Right atrium auricular region (tissue), 2 donors: Measurements from ENCODE around the gene GTSE1. TPM values are rescaled to one million over a fixed set of nuclear protein-coding genes. Genes with fewer than 3 reads are reported as not detected.
"Not testable (repeated sequence)": the region's sequence is repeated elsewhere in the genome, so short reads cannot be mapped to it uniquely, and the experiment has no call there.

Source experiments
- DNase-seq: peaks from one replicate; pipeline ENCODE4 v3.0.0-alpha.2; 2019; ENCODE audit warnings: low spot score
- H3K27ac ChIP-seq, 2 donors: fragments of 200-600 bp; sonication (generic); 1 replicate in 1 of 2; 2 replicates in 1 of 2; pipeline ENCODE4 v1.5.1; 2016 to 2019
- H3K27me3 ChIP-seq, 2 donors: fragments of 200-600 bp; sonication (generic); one replicate each; pipeline versions ENCODE4 v1.5.1 to v1.6.0; 2017 to 2019
- H3K36me3 ChIP-seq: fragments of 200-600 bp; sonication (generic); one replicate; pipeline ENCODE4 v1.5.1; 2016
- H3K4me1 ChIP-seq, 2 donors: fragments of 200-600 bp; sonication (generic); one replicate each; pipeline versions ENCODE4 v1.5.1 to v1.6.0; 2017 to 2019
- H3K4me3 ChIP-seq, 2 donors: fragments of 200-600 bp; sonication (generic); 1 replicate in 1 of 2; 2 replicates in 1 of 2; pipeline ENCODE4 v1.5.1; 2017 to 2019; ENCODE audit warnings: mild to moderate bottlenecking in 1 of 2, moderate library complexity in 1 of 2
- H3K9me3 ChIP-seq, 2 donors: fragments of 200-600 bp; sonication (generic); one replicate each; pipeline ENCODE4 v1.5.1; 2019
- total RNA-seq, 2 donors: library from RNA; depleted of rRNA; stranded (reverse); fragments of >200 nt; gene quantifications; one replicate each; pipeline ENCODE4 v1.1.0, GENCODE V29; 2016
- TF ChIP-seq, protein P1 (sequence below), 2 donors: fragments of 200-600 bp; sonication (generic); IDR thresholded peaks; one replicate each; pipeline ENCODE4 v1.5.1; 2019; ENCODE audit warnings: antibody characterized with exemption in 2 of 2

Gene GTSE1
- total RNA-seq, 2 donors from 2014 or later: 0.16 to 0.63 TPM

DNA sequence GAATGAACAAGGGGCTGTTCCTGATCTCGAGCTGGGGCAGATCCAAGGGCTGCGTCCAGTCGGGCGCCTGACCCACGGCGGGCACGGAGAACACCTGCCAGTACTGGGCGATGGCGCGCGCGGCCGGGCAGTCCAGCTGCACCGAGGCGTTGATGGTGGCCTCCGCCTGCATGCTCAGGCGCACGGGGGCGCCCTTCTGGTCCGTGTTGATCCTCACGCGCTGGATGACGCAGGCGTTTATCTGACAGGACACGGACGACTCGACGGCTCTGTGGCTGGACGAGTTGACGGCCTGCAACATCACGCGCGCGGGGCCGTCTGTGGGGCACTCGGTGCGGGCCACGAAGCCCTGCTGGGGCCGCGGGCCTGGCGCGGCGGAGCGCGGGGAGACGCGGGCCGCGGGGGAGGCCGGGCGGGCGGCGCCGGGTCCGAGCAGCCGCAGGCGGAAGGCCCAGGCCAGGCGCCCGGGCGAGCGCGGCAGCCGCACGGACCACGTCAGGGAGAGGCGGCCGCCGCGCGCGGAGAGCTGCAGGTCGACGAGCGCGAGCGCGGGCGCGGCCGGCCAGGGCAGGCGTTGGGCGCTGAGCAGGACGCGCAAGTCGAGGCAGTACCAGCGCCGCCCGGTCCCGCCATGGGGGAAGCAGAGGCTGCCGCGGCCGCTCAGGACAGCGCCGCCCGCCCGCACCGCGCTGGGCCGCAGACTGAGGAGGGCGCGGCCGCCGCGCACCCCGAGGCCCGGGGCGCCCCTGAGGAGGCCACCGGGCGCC is 34.0 kb upstream of the GTSE1 start:
- DNase-seq: peak; percentile 78
- TF ChIP-seq, protein P1, sequence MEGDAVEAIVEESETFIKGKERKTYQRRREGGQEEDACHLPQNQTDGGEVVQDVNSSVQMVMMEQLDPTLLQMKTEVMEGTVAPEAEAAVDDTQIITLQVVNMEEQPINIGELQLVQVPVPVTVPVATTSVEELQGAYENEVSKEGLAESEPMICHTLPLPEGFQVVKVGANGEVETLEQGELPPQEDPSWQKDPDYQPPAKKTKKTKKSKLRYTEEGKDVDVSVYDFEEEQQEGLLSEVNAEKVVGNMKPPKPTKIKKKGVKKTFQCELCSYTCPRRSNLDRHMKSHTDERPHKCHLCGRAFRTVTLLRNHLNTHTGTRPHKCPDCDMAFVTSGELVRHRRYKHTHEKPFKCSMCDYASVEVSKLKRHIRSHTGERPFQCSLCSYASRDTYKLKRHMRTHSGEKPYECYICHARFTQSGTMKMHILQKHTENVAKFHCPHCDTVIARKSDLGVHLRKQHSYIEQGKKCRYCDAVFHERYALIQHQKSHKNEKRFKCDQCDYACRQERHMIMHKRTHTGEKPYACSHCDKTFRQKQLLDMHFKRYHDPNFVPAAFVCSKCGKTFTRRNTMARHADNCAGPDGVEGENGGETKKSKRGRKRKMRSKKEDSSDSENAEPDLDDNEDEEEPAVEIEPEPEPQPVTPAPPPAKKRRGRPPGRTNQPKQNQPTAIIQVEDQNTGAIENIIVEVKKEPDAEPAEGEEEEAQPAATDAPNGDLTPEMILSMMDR (IDR thresholded peaks at IDR 0.05): peak in 1 of 2 donors; percentile 51
- no peaks in the 10 kb centered on the region for H3K27me3 ChIP-seq
- no peak overlapping the region for H3K27ac ChIP-seq
- H3K4me3 ChIP-seq: peak overlapping the region; percentile 18 to 41
- no peaks in the 10 kb centered on the region for H3K36me3 ChIP-seq
- no peaks in the 10 kb centered on the region for H3K9me3 ChIP-seq
- H3K4me1 ChIP-seq: peaks cover 0 to 10% of the 10 kb centered on the region in 2 donors

DNA sequence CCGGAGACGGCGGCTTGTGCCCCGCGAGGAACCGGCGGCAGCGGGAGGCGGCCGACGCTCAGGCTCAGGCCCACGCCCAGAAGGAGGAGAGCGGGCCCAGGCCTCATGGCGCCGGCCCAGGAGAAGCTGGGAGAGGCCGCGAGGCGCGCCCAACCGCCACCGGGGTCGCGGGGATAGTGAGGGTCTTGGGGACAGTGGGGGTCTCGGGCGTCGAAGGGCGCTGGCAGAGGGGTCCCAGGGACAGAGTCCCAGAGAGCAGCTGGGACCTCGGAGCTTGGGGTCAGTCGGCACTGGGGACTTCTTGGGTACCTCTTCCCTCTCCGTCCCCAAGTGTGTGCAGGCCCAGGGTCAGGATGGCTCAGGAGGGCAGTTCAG is 33.5 kb upstream of the GTSE1 start, which contains the start of gene PKDREJ:
PKDREJ (minus strand) TSS at position 128 of the 375 bp plus-strand sequence; CDS start at position 107, 21 bp downstream.
- DNase-seq: no peak
- Histone ChIP-seq H3K4me1 (peaks cover 0 to 11% of the 10 kb centered on the region in 2 donors), H3K27ac (no peak within 1 kb of the TSS), H3K27me3 (no peaks in the 10 kb centered on the region), H3K36me3 (no peaks in the 10 kb centered on the region), H3K9me3 (no peaks in the 10 kb centered on the region), H3K4me3 (peak within 1 kb of the TSS; percentile 18 to 41)
- TF ChIP-seq, protein P1 (IDR thresholded peaks at IDR 0.05): no peak

DNA sequence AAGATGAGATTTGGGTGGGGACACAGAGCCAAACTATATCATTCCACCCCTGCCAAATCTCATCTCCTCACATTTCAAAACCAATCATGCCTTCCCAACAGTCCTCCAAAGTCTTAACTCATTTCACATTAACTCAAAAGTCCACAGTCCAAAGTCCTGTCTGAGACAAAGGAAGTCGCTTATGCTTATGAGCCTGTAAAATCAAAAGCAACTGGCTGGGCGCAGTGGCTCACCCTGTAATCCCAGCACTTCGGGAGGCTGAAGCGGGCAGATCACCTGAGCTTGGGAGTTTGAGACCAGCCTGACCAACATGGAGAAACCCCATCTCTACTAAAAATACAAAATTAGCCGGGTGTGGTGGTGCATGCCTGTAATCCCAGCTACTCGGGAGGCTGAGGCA is 32.1 kb upstream of the GTSE1 start:
- not testable (repeated sequence) for H3K9me3 ChIP-seq, H3K4me3 ChIP-seq, H3K36me3 ChIP-seq, H3K27ac ChIP-seq, H3K27me3 ChIP-seq, DNase-seq
- peaks cover 0 to 24% of the 10 kb centered on the region in 2 donors for H3K4me1 ChIP-seq

DNA sequence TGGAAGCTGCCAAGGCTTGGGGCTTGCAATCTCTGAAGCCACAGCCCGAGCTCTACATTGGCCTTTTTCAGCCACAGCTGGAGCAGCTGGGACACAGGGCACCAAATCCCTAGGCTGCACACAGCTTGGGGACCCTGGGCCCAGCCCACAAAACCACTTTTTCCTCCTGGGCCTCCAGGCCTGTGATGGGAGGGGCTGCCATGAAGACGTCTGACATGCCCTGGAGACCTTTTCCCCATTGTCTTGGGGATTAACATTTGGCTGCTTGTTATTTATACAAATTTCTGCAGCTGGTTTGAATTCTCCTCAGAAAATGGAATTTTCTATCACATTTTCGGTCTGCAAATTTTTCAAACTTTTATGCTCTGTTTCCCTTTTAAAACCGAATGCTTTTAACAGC is 31.0 kb upstream of the GTSE1 start:
- not testable (repeated sequence) for H3K27ac ChIP-seq, H3K27me3 ChIP-seq, H3K9me3 ChIP-seq, H3K4me3 ChIP-seq, DNase-seq, H3K36me3 ChIP-seq
- peaks cover 0 to 25% of the 10 kb centered on the region in 2 donors for H3K4me1 ChIP-seq

DNA sequence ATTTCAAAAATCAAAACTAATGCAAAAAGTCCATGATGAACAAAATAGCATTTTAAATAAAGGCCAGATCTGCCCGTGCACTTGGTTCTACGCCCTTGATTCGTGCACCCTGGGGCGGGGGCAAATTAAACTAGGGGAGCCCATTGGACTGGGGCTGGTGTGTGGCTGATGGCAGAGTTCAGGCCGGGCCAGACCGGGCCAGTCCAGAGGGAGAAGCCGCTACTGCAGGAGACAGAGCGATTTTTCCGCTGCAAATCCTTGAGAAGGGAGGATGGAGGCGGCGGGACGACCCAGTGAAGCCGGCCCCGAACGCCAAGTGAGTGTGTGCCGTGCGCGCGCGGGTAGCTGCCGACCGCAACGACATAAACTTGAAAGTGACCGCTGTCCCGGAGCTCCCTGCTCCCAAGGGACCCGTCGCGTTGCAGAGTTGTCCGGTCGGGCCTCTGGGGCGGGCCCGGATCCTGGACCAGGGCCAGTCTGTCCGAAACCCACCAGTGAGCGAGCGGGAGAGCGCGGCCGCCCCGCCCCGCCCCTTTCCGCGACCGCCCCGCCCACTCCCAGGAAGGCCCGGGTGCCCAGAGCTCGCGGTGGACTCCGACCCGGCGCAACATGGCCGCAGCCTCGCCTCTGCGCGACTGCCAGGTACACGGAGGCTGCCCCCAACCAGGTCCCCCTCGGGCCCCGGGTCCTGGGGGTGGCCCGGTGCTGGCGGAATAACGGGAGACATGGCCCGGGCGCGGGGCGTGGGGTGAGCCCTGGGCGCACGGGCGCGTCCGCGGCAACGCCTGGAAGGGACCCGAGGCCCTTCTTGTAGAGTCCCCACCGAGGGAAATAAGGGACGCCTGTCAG is 29.0 kb upstream of the GTSE1 start, which contains the start of gene TTC38:
TTC38 (plus strand) TSS at position 578 of the 849 bp plus-strand sequence; CDS start at position 610, 32 bp downstream.
- Histone ChIP-seq H3K9me3 (no peaks in the 10 kb centered on the region), H3K36me3 (peaks cover 8% of the 10 kb centered on the region), H3K4me1 (peaks cover 0 to 25% of the 10 kb centered on the region in 2 donors), H3K27me3 (no peaks in the 10 kb centered on the region), H3K4me3 (peak within 1 kb of the TSS; percentile 64 to 82), H3K27ac (peak within 1 kb of the TSS; percentile 81 to 90)
- TF ChIP-seq, protein P1 (IDR thresholded peaks at IDR 0.05): no peak
- DNase-seq: peak; percentile 94

DNA sequence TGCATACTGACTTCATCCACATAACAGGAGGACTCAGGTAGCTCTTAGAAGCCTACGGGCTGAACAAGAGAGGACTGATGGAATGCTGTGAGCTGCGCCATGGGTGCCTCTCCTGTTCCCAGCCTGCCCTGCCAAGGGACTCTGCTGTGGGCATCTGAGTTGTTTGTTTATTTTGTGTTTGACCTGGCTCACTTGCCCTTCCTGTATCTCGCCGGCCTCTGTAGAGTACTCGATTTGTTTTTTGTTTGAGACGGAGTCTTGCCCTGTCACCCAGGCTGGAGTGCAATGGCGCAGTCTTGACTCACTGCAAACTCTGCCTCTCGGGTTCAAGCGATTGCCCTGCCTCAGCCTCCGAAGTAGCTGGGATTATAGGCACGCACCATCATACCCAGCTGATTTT is 27.1 kb upstream of the GTSE1 start:
- H3K27ac ChIP-seq: peak overlapping the region; percentile 48 to 90
- H3K27me3 ChIP-seq: no peaks in the 10 kb centered on the region
- peaks cover 27% of the 10 kb centered on the region for H3K36me3 ChIP-seq
- DNase-seq: no peak
- no peak overlapping the region for H3K4me3 ChIP-seq
- no peaks in the 10 kb centered on the region for H3K9me3 ChIP-seq
- TF ChIP-seq, protein P1 (IDR thresholded peaks at IDR 0.05): no peak
- peaks cover 0 to 31% of the 10 kb centered on the region in 2 donors for H3K4me1 ChIP-seq
